ENCODE results near the gene KREMEN1. TPM values are rescaled to one million over a fixed set of nuclear protein-coding genes. Genes with fewer than 3 reads are reported as not detected.
A peak's percentile ranks its signal among the peaks of the same experiment; 100 is the strongest.

Gene KREMEN1
- total RNA-seq, 2 donors from 2014 or later, result 20.2 to 20.7 TPM

DNA sequence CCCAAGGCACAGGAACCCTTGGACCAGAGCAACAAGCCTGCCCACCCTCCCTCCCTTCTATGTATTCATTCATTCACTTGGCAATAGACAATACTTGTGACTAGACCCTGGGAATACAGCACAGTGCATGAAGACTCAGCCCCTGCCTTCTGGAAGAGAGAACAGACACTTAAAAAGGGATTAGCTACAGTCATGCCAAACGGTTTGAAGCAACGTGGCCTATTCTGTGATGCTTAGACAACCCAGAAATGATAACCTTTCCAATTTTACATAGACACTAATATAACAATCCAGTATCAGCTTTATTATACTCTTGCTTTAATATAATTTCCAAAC, 52.6 kb downstream of the KREMEN1 start:
- TF ChIP-seq, protein P1, sequence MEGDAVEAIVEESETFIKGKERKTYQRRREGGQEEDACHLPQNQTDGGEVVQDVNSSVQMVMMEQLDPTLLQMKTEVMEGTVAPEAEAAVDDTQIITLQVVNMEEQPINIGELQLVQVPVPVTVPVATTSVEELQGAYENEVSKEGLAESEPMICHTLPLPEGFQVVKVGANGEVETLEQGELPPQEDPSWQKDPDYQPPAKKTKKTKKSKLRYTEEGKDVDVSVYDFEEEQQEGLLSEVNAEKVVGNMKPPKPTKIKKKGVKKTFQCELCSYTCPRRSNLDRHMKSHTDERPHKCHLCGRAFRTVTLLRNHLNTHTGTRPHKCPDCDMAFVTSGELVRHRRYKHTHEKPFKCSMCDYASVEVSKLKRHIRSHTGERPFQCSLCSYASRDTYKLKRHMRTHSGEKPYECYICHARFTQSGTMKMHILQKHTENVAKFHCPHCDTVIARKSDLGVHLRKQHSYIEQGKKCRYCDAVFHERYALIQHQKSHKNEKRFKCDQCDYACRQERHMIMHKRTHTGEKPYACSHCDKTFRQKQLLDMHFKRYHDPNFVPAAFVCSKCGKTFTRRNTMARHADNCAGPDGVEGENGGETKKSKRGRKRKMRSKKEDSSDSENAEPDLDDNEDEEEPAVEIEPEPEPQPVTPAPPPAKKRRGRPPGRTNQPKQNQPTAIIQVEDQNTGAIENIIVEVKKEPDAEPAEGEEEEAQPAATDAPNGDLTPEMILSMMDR (IDR thresholded peaks at IDR 0.05), result no peak
- H3K27me3 ChIP-seq, result no peaks in the 10 kb centered on the region
- no peak overlapping the region for H3K27ac ChIP-seq
- intact Hi-C loops (cut with DNase I), result no loop called here
- H3K9me3 ChIP-seq, result no peaks in the 10 kb centered on the region
- H3K36me3 ChIP-seq, result no peaks in the 10 kb centered on the region
- H3K9ac ChIP-seq (ENCODE audit: low read depth in 2 of 2, low read length in 2 of 2), result no peak overlapping the region
- H3K4me3 ChIP-seq, result no peak overlapping the region
- no peak for DNase-seq
- no peaks in the 10 kb centered on the region for H3K4me1 ChIP-seq

DNA sequence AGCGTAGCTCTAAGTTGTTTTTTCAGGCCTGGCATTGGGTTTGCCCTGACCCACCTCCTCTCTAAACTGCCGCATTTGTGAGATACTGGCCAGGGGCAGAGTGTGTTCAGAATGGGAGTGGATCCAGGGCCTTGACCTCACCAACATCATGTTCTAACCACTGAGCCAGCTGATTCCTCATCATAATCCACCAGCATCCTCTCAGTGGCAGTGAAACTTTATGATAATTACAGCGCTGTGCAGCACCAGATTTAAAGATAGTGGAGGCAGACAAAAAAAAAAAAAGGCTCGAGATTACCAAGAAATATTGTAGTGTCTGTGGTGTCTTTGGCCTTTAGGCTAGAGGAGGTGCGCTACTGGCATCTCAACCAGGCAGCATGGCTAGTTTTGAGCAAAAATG, 53.0 kb downstream of the KREMEN1 start:
- H3K36me3 ChIP-seq, result no peaks in the 10 kb centered on the region
- no peak overlapping the region for H3K9ac ChIP-seq (ENCODE audit: low read depth in 2 of 2, low read length in 2 of 2)
- H3K27me3 ChIP-seq, result no peaks in the 10 kb centered on the region
- TF ChIP-seq, protein P1 (IDR thresholded peaks at IDR 0.05), result no peak
- no peak for DNase-seq
- intact Hi-C loops (cut with DNase I), result no loop called here
- H3K4me3 ChIP-seq, result no peak overlapping the region
- peak overlapping the region; percentile 5 for H3K27ac ChIP-seq
- H3K9me3 ChIP-seq, result no peaks in the 10 kb centered on the region
- no peaks in the 10 kb centered on the region for H3K4me1 ChIP-seq

DNA sequence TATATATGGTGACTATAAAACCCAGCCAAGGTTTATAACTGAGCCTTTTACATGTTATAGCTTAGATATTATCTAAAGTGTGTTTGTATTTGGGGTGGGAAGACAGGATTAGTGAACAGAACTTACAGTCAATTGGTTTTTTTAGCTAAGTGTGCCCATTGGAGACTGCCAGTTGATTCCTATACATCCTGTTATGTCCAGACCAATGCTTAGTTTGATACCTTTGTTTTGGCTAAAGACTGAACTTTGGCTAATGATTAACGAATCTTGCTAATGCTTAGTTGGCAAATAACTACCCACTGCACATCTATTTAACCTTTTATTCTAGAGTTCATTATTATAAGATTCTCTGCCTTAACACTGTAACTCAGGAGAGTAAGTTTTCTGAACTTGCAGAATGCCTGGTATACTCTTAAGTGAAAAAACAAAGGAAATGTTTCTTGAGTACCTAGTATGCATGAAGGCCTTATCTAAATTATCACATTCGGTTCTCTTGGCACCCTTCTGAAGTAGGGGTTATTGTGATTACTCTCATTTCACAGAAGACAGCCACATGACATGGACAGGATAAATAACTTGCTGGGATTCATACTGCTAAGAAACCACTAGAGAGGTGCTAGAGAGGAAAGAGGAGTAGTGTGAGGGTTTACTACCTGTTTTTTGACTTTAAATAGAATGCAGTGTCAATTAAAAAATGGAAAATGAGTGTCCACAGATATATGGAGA, 54.0 kb downstream of the KREMEN1 start:
- intact Hi-C loops (cut with DNase I), result no loop called here
- H3K4me3 ChIP-seq, result no peak overlapping the region
- TF ChIP-seq, protein P1 (IDR thresholded peaks at IDR 0.05), result no peak

DNA sequence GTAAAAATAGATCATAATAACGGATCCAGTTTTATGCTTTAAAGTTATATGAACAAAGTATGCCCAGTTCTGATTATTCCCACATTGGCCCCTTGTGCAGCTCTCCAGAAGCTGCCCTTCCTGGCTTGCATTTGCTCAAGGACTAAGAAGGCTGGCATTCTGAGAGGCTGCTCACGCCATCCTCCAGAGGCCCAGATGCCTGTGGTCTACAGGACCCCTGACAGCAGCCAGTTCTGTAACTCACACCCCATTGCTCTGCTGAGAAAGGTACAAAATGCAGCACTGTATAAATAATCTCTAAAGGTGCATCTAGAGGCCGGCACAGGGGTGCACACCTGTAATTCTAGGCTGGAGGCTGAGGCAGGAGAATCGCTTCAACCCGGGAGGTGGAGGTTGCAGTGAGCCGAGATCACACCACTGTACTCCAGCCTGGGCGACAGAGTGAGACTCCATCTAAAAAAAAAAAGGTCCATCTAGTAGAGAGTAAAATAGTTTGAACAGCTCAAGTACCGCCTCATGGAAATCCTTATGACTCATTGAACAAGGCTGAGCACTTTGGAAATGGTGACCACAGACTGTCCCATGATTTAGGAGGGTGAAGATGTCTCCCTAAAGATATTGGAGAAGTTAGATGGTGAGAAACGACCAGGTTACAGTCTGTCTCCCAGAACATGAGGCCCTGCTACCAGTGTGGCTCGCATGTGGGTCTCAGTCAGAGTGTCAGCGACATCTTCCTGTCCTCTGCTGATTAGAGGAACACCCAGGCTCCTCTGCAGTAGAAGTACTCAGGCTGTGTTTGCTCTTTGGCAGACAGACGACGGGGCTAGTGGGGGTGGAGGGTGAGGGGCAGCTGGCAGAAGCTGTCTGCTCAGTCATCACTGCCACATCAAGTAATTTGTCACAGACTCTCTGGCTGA, 56.3 kb downstream of the KREMEN1 start:
- Histone ChIP-seq H3K4me1 (no peaks in the 10 kb centered on the region), H3K9ac (ENCODE audit: low read depth in 2 of 2, low read length in 2 of 2) (peak overlapping the region in 1 of 2 donors; percentile 40), H3K9me3 (no peaks in the 10 kb centered on the region), H3K27me3 (no peaks in the 10 kb centered on the region), H3K27ac (no peak overlapping the region), H3K36me3 (no peaks in the 10 kb centered on the region), H3K4me3 (no peak overlapping the region)
- intact Hi-C loops (cut with DNase I), result no loop called here
- DNase-seq, result no peak
- TF ChIP-seq, protein P1 (IDR thresholded peaks at IDR 0.05), result no peak

More for the DNA sequence above, 54.0 kb downstream of the KREMEN1 start:
- Histone ChIP-seq H3K27me3 (no peaks in the 10 kb centered on the region), H3K9me3 (no peaks in the 10 kb centered on the region), H3K36me3 (no peaks in the 10 kb centered on the region), H3K27ac (no peak overlapping the region), H3K9ac (ENCODE audit: low read depth in 2 of 2, low read length in 2 of 2) (no peak overlapping the region), H3K4me1 (no peaks in the 10 kb centered on the region)
- DNase-seq, result no peak

DNA sequence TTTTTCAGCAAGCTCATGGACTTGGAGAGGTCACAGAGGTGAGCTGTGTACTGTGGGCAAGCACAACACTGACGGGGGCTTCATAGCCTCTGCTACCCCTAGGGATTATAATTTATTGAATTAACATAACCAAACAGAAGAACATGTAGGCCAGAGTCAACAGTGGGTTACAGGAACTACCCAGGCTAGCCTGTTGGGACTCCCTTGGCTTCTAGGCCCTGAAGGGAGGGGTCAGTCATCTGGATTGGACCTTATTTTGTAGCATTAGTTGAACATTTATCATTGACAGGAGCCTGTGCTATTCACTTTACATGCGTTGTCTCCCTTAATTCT, 56.9 kb downstream of the KREMEN1 start:
- Histone ChIP-seq H3K27ac (no peak overlapping the region), H3K36me3 (no peaks in the 10 kb centered on the region)

More for the DNA sequence above, 56.9 kb downstream of the KREMEN1 start:
- TF ChIP-seq, protein P1 (IDR thresholded peaks at IDR 0.05), result no peak
- Histone ChIP-seq H3K9me3 (no peaks in the 10 kb centered on the region), H3K4me3 (no peak overlapping the region), H3K27me3 (no peaks in the 10 kb centered on the region), H3K4me1 (no peaks in the 10 kb centered on the region), H3K9ac (ENCODE audit: low read depth in 2 of 2, low read length in 2 of 2) (peak overlapping the region in 1 of 2 donors; percentile 40)
- DNase-seq, result no peak
- intact Hi-C loops (cut with DNase I), result no loop called here
